HL-60/S4 (cell line): ENCODE data around the gene HSPA2.
"Not testable (repeated sequence)": the region's sequence is repeated elsewhere in the genome, so short reads cannot be mapped to it uniquely, and the experiment has no call there.

Experiments used
- in situ Hi-C: fragments of 300-500 bp; cut with MboI; formaldehyde crosslinking; loops from 2 replicates; pipeline ENCODE4 v1.14.3; 2022; ENCODE audit warnings: low sequenced_read_pairs

The HSPA2 gene

GRCh38 chr14:64558216-64558615 is 17.7 kb downstream of the HSPA2 start:
- in situ Hi-C loops = not testable (repeated sequence)

GRCh38 chr14:64561631-64562030 is 21.1 kb downstream of the HSPA2 start:
- in situ Hi-C loops = no loop called here

GRCh38 chr14:64562436-64562835 is 21.9 kb downstream of the HSPA2 start:
- in situ Hi-C loops = no loop called here

GRCh38 chr14:64563696-64564095 is 23.2 kb downstream of the HSPA2 start:
- in situ Hi-C loops = no loop called here

GRCh38 chr14:64566651-64567122 is 26.1 kb downstream of the HSPA2 start:
- in situ Hi-C loops = no loop called here

- in situ Hi-C loops = no loop called here
Measured at GRCh38 chr14:64569138-64569631, 28.6 kb downstream of the HSPA2 start.

GRCh38 chr14:64569646-64570045 is 29.1 kb downstream of the HSPA2 start:
- in situ Hi-C loops = not testable (repeated sequence)

- in situ Hi-C loops = no loop called here
Measured at GRCh38 chr14:64572386-64573104, 32.0 kb downstream of the HSPA2 start.

- in situ Hi-C loops = no loop called here
Measured at GRCh38 chr14:64573109-64573508, 32.6 kb downstream of the HSPA2 start.

GRCh38 chr14:64574371-64575107 is 34.0 kb downstream of the HSPA2 start:
- in situ Hi-C loops = no loop called here

- in situ Hi-C loops = no loop called here
Measured at GRCh38 chr14:64577211-64577610, 36.7 kb downstream of the HSPA2 start.

- in situ Hi-C loops = no loop called here
Measured at GRCh38 chr14:64580467-64580866, 39.9 kb downstream of the HSPA2 start.

- in situ Hi-C loops = no loop called here
Measured at GRCh38 chr14:64581363-64581762, 40.8 kb downstream of the HSPA2 start.

GRCh38 chr14:64581817-64582216 is 41.3 kb downstream of the HSPA2 start:
- in situ Hi-C loops = no loop called here

- in situ Hi-C loops = no loop called here
Measured at GRCh38 chr14:64584190-64584589, 43.6 kb downstream of the HSPA2 start.

- in situ Hi-C loops = no loop called here
Measured at GRCh38 chr14:64591809-64592208, 51.3 kb downstream of the HSPA2 start.
